Caco-2 (cell line): ENCODE data around the gene DNMT3A. TPM values are rescaled to one million over a fixed set of nuclear protein-coding genes. Genes with fewer than 3 reads are reported as not detected.

Experiments used
- BruUV-seq: library from RNA; stranded (reverse); fragments of 400-500 nt; replicated peaks from 2 replicates; lab custom pipeline; 2021; lab: Mats Ljungman, UMichigan
- CTCF ChIA-PET: fragments of 300-600 bp; sonication (Branson Sonifier 250); formaldehyde crosslinking; loops from one replicate; lab custom pipeline; 2022; ENCODE audit warnings: antibody characterized with exemption; lab: Charles Lee
- POLR2A ChIA-PET: fragments of 300-600 bp; sonication (Branson Sonifier 250); formaldehyde crosslinking; loops from one replicate; lab custom pipeline; 2022; ENCODE audit warnings: antibody characterized with exemption; lab: Charles Lee
- DNase-seq, 2 experiments: peaks; one replicate each; pipeline versions ENCODE4 v3.0.0 to v3.0.0-alpha.2; 2020 to 2022
- H3K27me3 ChIP-seq: replicated peaks from 2 replicates; pipeline ENCODE4 v1.6.0; 2011; ENCODE audit warnings: low read length; ENCODE audit not compliant: control insufficient read depth, insufficient read depth
- H3K36me3 ChIP-seq: 2 replicates; pipeline ENCODE4 v1.5.1; 2011; ENCODE audit warnings: low read length; ENCODE audit not compliant: control insufficient read depth, insufficient read depth
- H3K4me1 ChIP-seq: fragments of 250-450 bp; sonication (Bioruptor Pico); 2 replicates; pipeline ENCODE4 v1.5.1; 2020; ENCODE audit warnings: mild to moderate bottlenecking
- H3K4me3 ChIP-seq: 2 replicates; pipeline ENCODE4 v1.5.1; 2011; ENCODE audit warnings: low read depth, mild to moderate bottlenecking, control low read depth, low read length
- H3K9me3 ChIP-seq: fragments of 250-450 bp; sonication (Bioruptor Pico); 2 replicates; pipeline ENCODE4 v1.5.1; 2020; ENCODE audit warnings: mild to moderate bottlenecking, moderate library complexity
- H3K27ac Mint-ChIP-seq: one replicate; pipeline ENCODE4 v1.8.0; 2022; ENCODE audit warnings: mixed read lengths; ENCODE audit not compliant: unreplicated experiment
- H3K27me3 Mint-ChIP-seq: one replicate; pipeline ENCODE4 v1.8.0; 2022; ENCODE audit warnings: mixed read lengths; ENCODE audit not compliant: insufficient read depth, unreplicated experiment
- H3K36me3 Mint-ChIP-seq: one replicate; pipeline ENCODE4 v1.8.0; 2022; ENCODE audit warnings: mild to moderate bottlenecking, mixed read lengths; ENCODE audit not compliant: insufficient read depth, unreplicated experiment
- H3K4me1 Mint-ChIP-seq: one replicate; pipeline ENCODE4 v1.8.0; 2022; ENCODE audit warnings: low read depth, mixed read lengths; ENCODE audit not compliant: unreplicated experiment
- H3K4me3 Mint-ChIP-seq: one replicate; pipeline ENCODE4 v1.8.0; 2022; ENCODE audit warnings: mild to moderate bottlenecking, moderate library complexity, mixed read lengths; ENCODE audit not compliant: unreplicated experiment
- H3K9me3 Mint-ChIP-seq: one replicate; pipeline ENCODE4 v1.8.0; 2022; ENCODE audit warnings: mixed read lengths; ENCODE audit not compliant: unreplicated experiment
- intact Hi-C: fragments of 100-400 bp; cut with micrococcal nuclease; formaldehyde crosslinking; loops from one replicate; pipeline ENCODE4 v1.10.0; 2022; ENCODE audit not compliant: unreplicated experiment
- total RNA-seq: library from RNA; stranded (reverse); gene quantifications from 2 replicates; pipeline ENCODE4 v1.2.3, GENCODE V29; 2022
- TF ChIP-seq, protein P1 (sequence below), 2 experiments: fragments of 200-600 bp in 1 of 2; IDR thresholded peaks; 1 replicate in 1 of 2; 2 replicates in 1 of 2; pipeline versions ENCODE4 v1.5.1 to v1.8.0; 2011 to 2022; ENCODE audit warnings: antibody characterized with exemption in 1 of 2, control low read depth in 1 of 2, inconsistent platforms in 1 of 2, low read depth in 1 of 2, low read length in 1 of 2, mild to moderate bottlenecking in 1 of 2, moderate library complexity in 1 of 2; ENCODE audit not compliant: insufficient read depth in 1 of 2, severe bottlenecking in 1 of 2, unreplicated experiment in 1 of 2

DNMT3A gene
- total RNA-seq, 1 experiment from 2014 or later, result 72.2 TPM

DNA sequence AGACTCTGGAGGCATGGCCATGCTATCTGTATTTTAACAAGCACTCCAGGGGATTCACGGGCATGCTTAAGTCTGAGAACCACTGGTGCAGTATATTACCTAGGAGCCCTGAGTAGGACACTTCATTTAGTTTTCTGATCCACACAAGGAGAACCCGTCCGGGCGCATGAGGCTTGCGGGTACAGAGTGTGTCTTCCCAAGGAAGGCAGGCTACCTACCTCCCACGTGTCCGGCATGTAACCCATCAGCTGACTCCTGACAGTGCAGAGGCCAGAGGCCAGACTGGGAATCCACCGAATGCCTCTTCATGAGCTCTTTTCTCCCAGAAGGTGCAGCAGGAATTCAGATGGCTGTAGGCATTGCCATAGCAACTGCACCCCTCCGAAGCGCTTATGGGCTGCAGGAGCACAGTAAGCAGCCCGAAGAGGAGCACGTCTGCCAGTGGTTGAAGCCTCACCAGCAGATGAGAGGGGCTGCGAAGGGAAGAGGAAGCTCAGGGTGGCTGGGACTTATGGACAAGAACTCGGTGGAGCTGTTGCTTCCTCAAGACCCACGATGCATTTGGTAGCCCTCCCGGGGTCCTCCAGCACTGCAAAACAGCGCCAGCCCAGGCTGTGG, 33.8 kb upstream of the DNMT3A start:
- Histone ChIP-seq H3K9me3 (no peaks in the 10 kb centered on the region), H3K4me3 (no peak overlapping the region), H3K36me3 (no peaks in the 10 kb centered on the region), H3K4me1 (peaks cover 30% of the 10 kb centered on the region), H3K27me3 (no peaks in the 10 kb centered on the region)
- intact Hi-C loops, result loop anchor here (10.0 kb wide), 1 partner anchor 289 kb away; no protein-coding TSS in a partner anchor
- Mint-ChIP-seq H3K4me3 (peak overlapping the region; percentile 52), H3K36me3 (peaks cover 6% of the 10 kb centered on the region), H3K9me3 (no peaks in the 10 kb centered on the region), H3K27ac (no peak overlapping the region), H3K4me1 (peaks cover 23% of the 10 kb centered on the region), H3K27me3 (no peaks in the 10 kb centered on the region)
- TF ChIP-seq, protein P1, sequence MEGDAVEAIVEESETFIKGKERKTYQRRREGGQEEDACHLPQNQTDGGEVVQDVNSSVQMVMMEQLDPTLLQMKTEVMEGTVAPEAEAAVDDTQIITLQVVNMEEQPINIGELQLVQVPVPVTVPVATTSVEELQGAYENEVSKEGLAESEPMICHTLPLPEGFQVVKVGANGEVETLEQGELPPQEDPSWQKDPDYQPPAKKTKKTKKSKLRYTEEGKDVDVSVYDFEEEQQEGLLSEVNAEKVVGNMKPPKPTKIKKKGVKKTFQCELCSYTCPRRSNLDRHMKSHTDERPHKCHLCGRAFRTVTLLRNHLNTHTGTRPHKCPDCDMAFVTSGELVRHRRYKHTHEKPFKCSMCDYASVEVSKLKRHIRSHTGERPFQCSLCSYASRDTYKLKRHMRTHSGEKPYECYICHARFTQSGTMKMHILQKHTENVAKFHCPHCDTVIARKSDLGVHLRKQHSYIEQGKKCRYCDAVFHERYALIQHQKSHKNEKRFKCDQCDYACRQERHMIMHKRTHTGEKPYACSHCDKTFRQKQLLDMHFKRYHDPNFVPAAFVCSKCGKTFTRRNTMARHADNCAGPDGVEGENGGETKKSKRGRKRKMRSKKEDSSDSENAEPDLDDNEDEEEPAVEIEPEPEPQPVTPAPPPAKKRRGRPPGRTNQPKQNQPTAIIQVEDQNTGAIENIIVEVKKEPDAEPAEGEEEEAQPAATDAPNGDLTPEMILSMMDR (IDR thresholded peaks at IDR 0.05; ENCODE audit: insufficient read depth in 1 of 2, low read depth in 1 of 2, low read length in 1 of 2, severe bottlenecking in 1 of 2, unreplicated experiment in 1 of 2), result no peak
- CTCF ChIA-PET, result interaction anchor here (2.8 kb wide), 1 partner anchor 13 kb away, joined by 31 read pairs; no protein-coding TSS in a partner anchor
- POLR2A ChIA-PET, result no interaction called here
- BruUV-seq, result no TSS peak
- no peak for DNase-seq

DNA sequence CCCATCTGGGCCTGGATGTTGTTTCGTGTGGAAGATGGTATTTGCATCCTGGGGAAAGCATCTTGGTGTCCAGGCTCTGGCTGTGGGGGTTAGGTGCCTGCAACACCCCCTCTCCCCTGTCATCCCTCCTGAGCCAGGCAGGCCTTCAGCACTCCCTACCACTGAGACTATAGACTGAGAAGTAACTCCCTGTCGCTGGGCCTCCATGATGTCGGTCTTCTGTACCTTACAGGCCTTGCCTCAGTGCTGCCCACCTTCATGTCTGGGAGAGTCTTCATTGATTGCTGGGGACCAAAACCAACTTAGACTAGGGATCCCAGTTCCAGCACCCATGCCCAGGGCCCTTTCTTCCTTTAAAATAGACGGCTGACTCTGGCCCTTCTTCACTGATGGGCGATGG, 33.1 kb upstream of the DNMT3A start:
- POLR2A ChIA-PET, result no interaction called here
- intact Hi-C loops, result loop anchor here (10.0 kb wide), 1 partner anchor 290 kb away; no protein-coding TSS in a partner anchor
- BruUV-seq, result no TSS peak
- no peak overlapping the region for H3K4me3 ChIP-seq
- H3K9me3 Mint-ChIP-seq, result no peaks in the 10 kb centered on the region
- H3K27ac Mint-ChIP-seq, result no peak overlapping the region
- H3K4me3 Mint-ChIP-seq, result no peak overlapping the region
- H3K36me3 ChIP-seq, result no peaks in the 10 kb centered on the region
- TF ChIP-seq, protein P1 (IDR thresholded peaks at IDR 0.05; ENCODE audit: insufficient read depth in 1 of 2, low read depth in 1 of 2, low read length in 1 of 2, severe bottlenecking in 1 of 2, unreplicated experiment in 1 of 2), result no peak
- peaks cover 30% of the 10 kb centered on the region for H3K4me1 ChIP-seq
- H3K27me3 Mint-ChIP-seq, result no peaks in the 10 kb centered on the region
- CTCF ChIA-PET, result no interaction called here
- no peak for DNase-seq
- H3K27me3 ChIP-seq, result no peaks in the 10 kb centered on the region
- H3K4me1 Mint-ChIP-seq, result peaks cover 27% of the 10 kb centered on the region
- H3K9me3 ChIP-seq, result no peaks in the 10 kb centered on the region
- H3K36me3 Mint-ChIP-seq, result peaks cover 5% of the 10 kb centered on the region

DNA sequence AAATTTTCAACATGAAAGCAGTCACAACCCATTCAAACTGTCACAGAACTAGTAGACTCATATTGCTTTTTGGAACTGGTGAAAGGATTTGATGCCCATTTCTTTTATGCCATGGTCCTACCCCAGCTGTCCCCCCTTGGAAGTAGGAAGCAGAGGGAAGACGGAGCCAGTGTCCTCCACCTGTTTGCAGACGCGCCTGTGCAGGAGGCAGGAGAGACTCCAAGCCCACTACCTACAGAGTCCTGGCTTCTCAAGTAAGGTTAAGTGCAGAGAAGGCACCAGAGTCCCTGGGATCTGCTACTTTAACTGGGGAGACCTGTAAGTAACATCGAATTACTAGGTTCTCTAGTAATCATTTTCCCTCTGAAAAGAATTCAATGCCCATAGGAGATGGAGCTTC, 32.7 kb upstream of the DNMT3A start:
- no peaks in the 10 kb centered on the region for H3K9me3 ChIP-seq
- H3K9me3 Mint-ChIP-seq, result no peaks in the 10 kb centered on the region
- peaks cover 27% of the 10 kb centered on the region for H3K4me1 Mint-ChIP-seq
- H3K4me3 Mint-ChIP-seq, result no peak overlapping the region
- peaks cover 5% of the 10 kb centered on the region for H3K36me3 Mint-ChIP-seq
- H3K4me3 ChIP-seq, result no peak overlapping the region
- POLR2A ChIA-PET, result no interaction called here
- TF ChIP-seq, protein P1 (IDR thresholded peaks at IDR 0.05; ENCODE audit: insufficient read depth in 1 of 2, low read depth in 1 of 2, low read length in 1 of 2, severe bottlenecking in 1 of 2, unreplicated experiment in 1 of 2), result no peak
- no peaks in the 10 kb centered on the region for H3K27me3 ChIP-seq
- DNase-seq, result no peak
- H3K36me3 ChIP-seq, result no peaks in the 10 kb centered on the region
- H3K27ac Mint-ChIP-seq, result no peak overlapping the region
- intact Hi-C loops, result loop anchor here (10.0 kb wide), 1 partner anchor 290 kb away; no protein-coding TSS in a partner anchor
- no TSS peak for BruUV-seq
- CTCF ChIA-PET, result interaction anchor here (1.3 kb wide), 1 partner anchor 12 kb away, joined by 3 read pairs; no protein-coding TSS in a partner anchor
- H3K4me1 ChIP-seq, result peaks cover 30% of the 10 kb centered on the region
- H3K27me3 Mint-ChIP-seq, result no peaks in the 10 kb centered on the region
